Thoracic aorta (tissue), 2 donors: ENCODE data around the gene TRERF1. TPM values are rescaled to one million over a fixed set of nuclear protein-coding genes. Genes with fewer than 3 reads are reported as not detected.

Source experiments
- ATAC-seq: fragments of 150-250 bp; one replicate; pipeline ENCODE4 v1.8.0; 2017; ENCODE audit warnings: low read depth; ENCODE audit not compliant: insufficient number of reproducible peaks, low FRiP score
- DNase-seq: peaks from one replicate; pipeline ENCODE4 v3.0.0-alpha.2; 2020; ENCODE audit warnings: low spot score
- H3K27ac ChIP-seq, 2 donors: fragments of 200-600 bp; sonication (generic); 1 replicate in 1 of 2; 2 replicates in 1 of 2; pipeline ENCODE4 v1.5.1; 2016; ENCODE audit warnings: mild to moderate bottlenecking in 2 of 2, moderate library complexity in 2 of 2
- H3K27me3 ChIP-seq: fragments of 200-600 bp; sonication (generic); replicated peaks from 2 replicates; pipeline ENCODE4 v1.6.0; 2016; ENCODE audit warnings: mild to moderate bottlenecking; ENCODE audit not compliant: insufficient read depth
- H3K36me3 ChIP-seq: fragments of 200-600 bp; sonication (generic); one replicate; pipeline ENCODE4 v1.5.1; 2016
- H3K4me1 ChIP-seq, 2 donors: fragments of 200-600 bp; sonication (generic); 1 replicate in 1 of 2; 2 replicates in 1 of 2; pipeline versions ENCODE4 v1.5.1 to v1.6.0; 2016; ENCODE audit warnings: low read depth in 2 of 2, mild to moderate bottlenecking in 1 of 2; ENCODE audit not compliant: control insufficient read depth in 1 of 2
- H3K4me3 ChIP-seq: fragments of 200-600 bp; sonication (generic); 2 replicates; pipeline ENCODE4 v1.5.1; 2016; ENCODE audit warnings: mild to moderate bottlenecking
- H3K9me3 ChIP-seq: fragments of 200-600 bp; sonication (generic); 2 replicates; pipeline ENCODE4 v1.5.1; 2016
- total RNA-seq, 2 donors: library from RNA; depleted of rRNA; stranded (reverse); fragments of >200 nt; gene quantifications; one replicate each; pipeline versions ENCODE4 v1.1.0 to v1.2.3, GENCODE V29; 2016
- TF ChIP-seq, protein P1 (sequence below): fragments of 200-600 bp; sonication (generic); IDR thresholded peaks from one replicate; pipeline ENCODE4 v1.5.1; 2019; ENCODE audit warnings: antibody characterized with exemption

The TRERF1 gene
- total RNA-seq, 2 donors from 2014 or later: 4.6 to 5.0 TPM

- H3K9me3 ChIP-seq: no peaks in the 10 kb centered on the region
- ATAC-seq (no peak), DNase-seq (no peak)
- no peak overlapping the region for H3K4me3 ChIP-seq
- peaks cover 10 to 19% of the 10 kb centered on the region in 2 donors for H3K4me1 ChIP-seq
- H3K27ac ChIP-seq: no peak overlapping the region
- no peaks in the 10 kb centered on the region for H3K27me3 ChIP-seq
- H3K36me3 ChIP-seq: no peaks in the 10 kb centered on the region
- TF ChIP-seq, protein P1, sequence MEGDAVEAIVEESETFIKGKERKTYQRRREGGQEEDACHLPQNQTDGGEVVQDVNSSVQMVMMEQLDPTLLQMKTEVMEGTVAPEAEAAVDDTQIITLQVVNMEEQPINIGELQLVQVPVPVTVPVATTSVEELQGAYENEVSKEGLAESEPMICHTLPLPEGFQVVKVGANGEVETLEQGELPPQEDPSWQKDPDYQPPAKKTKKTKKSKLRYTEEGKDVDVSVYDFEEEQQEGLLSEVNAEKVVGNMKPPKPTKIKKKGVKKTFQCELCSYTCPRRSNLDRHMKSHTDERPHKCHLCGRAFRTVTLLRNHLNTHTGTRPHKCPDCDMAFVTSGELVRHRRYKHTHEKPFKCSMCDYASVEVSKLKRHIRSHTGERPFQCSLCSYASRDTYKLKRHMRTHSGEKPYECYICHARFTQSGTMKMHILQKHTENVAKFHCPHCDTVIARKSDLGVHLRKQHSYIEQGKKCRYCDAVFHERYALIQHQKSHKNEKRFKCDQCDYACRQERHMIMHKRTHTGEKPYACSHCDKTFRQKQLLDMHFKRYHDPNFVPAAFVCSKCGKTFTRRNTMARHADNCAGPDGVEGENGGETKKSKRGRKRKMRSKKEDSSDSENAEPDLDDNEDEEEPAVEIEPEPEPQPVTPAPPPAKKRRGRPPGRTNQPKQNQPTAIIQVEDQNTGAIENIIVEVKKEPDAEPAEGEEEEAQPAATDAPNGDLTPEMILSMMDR: no peak
Observed at GRCh38 chr6:42276034-42276890, 175.5 kb downstream of the TRERF1 start.

GRCh38 chr6:42275376-42276033 lies 176.2 kb downstream of the TRERF1 start:
- Histone ChIP-seq H3K4me1 (peaks cover 10 to 16% of the 10 kb centered on the region in 2 donors), H3K27me3 (no peaks in the 10 kb centered on the region), H3K27ac (no peak overlapping the region), H3K9me3 (no peaks in the 10 kb centered on the region), H3K36me3 (no peaks in the 10 kb centered on the region), H3K4me3 (no peak overlapping the region)
- no peak for ATAC-seq
- TF ChIP-seq, protein P1: no peak
- no peak for DNase-seq

GRCh38 chr6:42274898-42275297 lies 176.8 kb downstream of the TRERF1 start:
- DNase-seq (no peak), ATAC-seq (no peak)
- TF ChIP-seq, protein P1: no peak
- H3K27me3 ChIP-seq: no peaks in the 10 kb centered on the region
- H3K4me3 ChIP-seq: no peak overlapping the region
- no peak overlapping the region for H3K27ac ChIP-seq
- no peaks in the 10 kb centered on the region for H3K36me3 ChIP-seq
- H3K4me1 ChIP-seq: peaks cover 6 to 9% of the 10 kb centered on the region in 2 donors
- H3K9me3 ChIP-seq: no peaks in the 10 kb centered on the region

DNA sequence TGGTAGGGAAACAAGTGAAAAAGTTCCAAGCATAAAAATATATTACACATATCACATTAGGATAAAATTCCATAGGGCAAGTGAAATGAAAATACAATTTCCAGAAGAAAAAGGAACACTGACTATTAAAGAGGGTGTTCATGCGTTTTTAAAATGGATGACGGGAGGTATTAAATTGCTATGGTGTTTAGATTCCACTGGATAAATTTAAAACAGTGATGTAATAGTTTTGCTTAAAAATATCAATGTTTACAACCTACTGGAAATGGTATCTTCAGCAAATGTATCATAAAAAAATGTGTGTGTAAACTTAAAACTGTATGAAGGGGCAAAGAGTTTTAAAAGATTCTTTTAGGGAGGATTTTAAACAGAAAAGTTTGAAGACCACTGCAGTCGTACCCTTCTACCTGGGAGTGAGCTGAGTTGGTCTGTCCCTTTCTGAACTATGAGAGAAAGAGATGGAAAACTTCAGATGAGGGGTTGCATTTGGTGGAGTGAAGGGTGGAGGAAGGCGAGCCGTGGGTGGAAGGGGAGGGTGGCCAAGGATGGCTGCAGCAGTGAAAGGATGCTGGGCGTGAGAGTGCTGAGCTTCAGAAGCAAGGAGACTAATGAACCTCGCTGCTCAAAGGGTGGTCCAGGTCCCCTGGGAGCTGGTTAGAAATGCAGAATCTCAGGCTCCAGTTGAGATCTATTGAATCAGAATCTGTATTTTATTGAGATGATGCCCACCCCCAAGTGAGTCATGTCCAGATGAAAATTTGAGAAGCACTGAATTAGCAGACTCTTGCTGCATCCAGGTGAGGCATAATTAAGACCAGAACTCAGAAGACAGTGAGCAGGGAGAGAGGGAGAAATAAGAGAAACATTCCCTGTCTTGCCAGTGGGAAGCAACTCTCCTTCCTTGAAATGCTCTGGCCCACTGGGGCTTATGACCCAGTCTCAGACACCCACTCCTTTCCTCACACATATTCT lies 179.6 kb downstream of the TRERF1 start:
- DNase-seq: no peak
- ATAC-seq: no peak
- Histone ChIP-seq H3K27ac (no peak overlapping the region), H3K4me1 (no peaks in the 10 kb centered on the region), H3K27me3 (no peaks in the 10 kb centered on the region), H3K4me3 (no peak overlapping the region), H3K36me3 (no peaks in the 10 kb centered on the region), H3K9me3 (no peaks in the 10 kb centered on the region)
- TF ChIP-seq, protein P1: no peak
